CD4-positive, alpha-beta T cell treated with Interferon gamma for 1 hour (primary cell): ENCODE results near the gene CNTN3.

Experiments used
- DNase-seq: peaks from one replicate; pipeline ENCODE4 v3.0.0-alpha.2; 2020

Gene CNTN3

DNA sequence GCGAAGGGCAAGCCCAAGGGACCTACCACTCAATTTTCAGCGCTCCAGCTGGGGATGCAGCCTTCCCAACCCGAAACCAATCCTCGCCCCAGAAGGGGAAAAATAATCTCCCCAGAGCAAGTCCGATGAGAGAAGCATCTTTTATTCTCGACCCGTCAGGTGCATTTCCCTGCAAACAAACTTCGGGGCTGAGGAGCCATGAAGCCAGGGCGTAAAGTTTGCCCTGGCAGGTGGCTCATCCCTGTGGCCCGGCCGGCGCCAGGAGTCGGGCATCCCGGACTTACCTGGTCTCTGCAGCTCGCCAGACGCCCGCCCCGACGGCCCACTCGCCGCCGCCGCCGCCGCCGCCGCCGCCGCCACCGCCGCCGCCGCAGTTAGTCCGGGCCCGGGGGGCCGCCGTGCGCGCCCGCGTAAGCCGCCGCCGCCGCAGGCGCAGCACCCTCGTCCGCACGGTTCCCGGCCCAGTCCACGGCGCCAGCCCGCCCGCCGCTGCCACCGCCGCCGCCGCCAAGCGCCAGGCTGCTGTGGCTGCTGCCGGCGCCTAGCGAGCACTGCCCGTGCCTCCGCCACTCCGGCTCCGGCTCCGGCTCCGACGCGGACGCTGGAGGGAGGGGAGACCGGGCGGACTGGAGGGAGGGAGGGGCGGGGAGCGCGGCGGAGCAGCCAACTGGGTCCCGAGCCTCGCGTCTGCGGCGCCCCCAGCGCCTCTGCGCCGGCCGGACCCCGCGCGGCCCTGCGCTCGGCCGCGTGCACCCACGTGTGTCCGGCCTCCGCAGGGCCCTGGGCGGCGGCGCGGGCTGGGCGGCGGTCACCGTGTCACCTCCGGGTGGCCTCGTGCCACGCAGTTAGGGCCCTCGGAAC, at the start of gene CNTN3:
CNTN3 (minus strand) TSS at position 553 of the 861 bp plus-strand sequence. CDS start 93,547 bp downstream, outside the sequence.
- DNase-seq: no peak

DNA sequence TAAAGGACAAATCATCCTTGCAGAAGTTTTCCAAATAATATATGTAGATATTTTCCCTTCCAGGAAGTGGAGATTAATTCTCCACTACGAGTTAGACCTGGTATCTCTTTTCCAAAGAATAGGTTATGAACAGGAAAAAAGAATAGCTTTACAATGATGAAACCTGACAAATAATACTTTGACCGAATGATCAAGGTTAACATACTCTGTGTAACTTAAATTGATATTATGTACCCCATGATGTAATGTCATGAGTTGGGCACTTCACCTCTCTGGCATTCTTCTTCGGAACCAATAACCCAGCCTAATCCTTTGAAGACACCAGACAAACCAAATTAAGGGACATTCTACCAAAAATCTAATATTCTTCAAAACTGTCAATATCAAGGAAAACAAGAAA, 48.7 kb upstream of the CNTN3 start:
- no peak for DNase-seq

DNA sequence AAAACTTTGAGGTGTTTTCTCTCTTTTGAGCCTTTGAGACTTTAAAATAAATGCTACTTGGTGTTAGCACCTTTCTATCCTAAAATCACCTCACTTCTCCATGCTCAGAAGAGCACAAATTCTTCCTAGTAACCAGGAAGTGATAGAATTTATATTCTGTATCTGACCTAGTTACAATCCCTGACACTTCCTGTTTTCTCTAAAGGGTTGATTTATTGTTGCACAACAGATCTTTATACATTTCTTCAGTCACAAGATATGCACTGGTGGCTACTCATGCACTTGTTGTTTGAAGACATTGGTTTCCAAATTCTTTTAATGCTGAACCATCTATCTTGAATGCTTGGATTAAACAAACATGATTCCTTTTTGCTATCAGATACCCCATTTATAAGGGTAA, 47.2 kb upstream of the CNTN3 start:
- DNase-seq: no peak

DNA sequence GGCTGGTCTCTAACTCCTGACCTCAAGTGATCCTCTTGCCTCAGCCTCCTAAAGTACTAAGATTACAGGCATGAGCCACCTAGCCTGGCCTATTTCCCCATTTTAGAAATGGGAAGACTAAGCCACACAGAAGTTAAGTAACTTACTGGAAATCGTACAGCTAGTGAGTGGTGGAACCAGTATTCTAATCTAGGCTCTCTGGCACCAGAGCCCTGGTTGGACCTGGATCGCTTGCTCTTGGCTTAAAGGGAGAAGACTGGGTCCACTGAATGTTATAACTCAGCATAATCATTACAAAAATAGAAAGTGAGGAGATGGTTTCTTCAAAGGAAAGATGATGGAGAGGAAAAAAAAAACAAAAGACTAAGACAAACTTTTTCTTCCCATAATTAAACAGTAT, 37.4 kb upstream of the CNTN3 start:
- DNase-seq: no peak

DNA sequence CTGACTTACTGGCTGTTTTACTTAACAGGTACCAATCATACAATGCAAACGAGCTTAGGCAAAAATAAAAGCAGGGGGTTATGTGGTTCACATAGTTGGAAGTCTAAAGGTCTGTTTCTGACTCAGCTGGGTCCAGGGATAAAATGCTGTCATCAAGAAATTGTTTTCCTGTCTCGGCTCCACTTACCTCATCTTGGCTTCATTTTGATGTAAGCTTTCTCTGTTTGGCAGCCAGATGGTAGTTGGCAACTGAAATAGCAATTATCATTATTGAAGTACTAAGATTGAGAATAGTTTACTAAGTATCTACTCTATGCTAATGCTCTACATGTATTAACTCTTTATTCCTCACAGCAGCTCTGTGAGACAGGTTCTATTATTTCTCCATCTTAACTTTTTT, 36.8 kb upstream of the CNTN3 start:
- no peak for DNase-seq

DNA sequence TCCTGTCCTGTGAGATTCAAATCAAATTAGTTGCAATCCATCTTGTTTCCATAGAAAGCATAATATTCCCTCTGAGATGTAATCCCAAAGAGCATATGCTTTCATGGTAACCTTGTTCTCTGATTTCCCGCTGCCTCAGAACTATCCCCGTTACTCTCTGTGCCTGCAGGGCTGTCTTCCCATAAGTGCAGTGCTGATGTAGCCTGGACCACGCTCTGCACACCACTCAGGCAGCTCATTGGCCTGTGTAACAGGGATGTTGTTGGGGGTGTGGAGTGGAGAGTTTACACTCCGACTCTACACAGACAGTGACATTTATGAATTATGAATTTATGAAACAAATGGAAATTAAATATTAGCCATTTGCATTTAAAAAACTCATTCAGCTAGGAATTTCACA, 33.6 kb upstream of the CNTN3 start:
- no peak for DNase-seq

DNA sequence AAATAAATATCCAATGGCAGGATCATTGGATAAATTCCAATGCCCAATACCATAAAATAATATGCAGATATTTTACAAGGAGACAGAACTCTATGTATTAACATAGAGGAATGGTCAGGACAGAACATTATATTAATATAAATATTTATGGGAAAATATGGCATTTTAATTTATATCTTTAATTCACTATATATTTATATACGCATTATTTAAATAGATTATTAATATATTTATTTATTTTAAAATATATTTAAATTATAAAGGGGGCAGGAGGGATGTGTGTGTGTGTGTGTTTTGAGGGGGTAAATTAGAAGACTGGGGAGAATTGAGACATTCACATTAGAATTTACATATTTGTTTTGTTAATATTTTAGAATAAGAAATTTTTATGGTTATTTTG, 31.6 kb upstream of the CNTN3 start:
- DNase-seq: no peak

DNA sequence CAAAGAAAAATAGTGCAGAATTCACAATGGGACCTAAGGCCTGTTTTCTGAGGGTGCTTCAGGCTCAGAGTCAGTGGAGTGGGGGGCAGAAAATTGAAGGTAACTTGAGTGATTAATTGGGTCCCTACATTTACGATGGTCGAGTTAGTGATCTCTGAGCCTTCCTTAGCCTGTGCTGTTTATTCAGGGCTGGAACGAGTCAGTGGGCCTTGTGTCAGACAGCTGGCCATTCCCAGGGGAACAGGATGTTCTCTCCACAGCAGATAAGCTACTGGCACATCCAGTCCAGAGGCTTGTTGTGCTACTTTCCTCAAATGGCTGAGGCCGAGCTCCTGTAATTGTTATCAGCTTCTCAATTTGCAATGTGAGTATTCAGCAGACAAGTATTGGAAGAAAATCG, 29.2 kb upstream of the CNTN3 start:
- DNase-seq: no peak

DNA sequence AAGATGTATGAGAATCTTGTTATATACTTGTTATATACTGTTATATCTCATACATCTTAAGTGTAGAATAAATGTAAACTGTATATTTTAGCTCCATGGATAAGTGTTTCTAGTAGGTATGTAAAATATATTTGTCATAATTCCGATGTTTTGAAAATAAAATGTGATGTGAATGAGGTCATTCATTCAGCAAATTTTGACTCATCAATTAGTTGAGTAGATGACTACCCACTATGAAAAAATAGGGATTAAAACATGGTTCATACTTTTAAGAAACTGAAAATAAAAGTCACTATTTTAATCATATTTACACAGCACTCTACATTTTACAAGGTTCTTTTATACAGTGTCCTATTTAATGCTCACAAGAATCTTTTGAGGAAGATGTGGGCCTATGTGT, 28.4 kb upstream of the CNTN3 start:
- no peak for DNase-seq

DNA sequence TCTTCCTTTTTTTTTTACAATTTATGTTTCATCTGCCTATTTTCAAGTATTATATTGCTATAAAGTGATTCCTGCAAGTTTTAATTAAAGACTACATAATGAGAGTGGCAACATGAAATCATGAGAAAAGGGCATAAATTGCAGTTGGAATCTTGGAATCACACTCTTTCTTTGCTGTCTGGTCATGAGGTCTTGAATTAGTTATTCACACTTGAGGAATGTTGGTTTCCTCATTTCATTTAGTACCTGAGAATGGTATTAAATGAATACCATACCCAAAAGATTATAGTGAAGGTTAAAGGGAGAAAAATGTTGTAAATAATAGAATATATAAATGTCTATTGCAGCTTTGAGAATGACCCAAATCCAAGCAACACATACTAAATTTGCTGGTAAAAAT, 25.8 kb upstream of the CNTN3 start:
- DNase-seq: no peak

DNA sequence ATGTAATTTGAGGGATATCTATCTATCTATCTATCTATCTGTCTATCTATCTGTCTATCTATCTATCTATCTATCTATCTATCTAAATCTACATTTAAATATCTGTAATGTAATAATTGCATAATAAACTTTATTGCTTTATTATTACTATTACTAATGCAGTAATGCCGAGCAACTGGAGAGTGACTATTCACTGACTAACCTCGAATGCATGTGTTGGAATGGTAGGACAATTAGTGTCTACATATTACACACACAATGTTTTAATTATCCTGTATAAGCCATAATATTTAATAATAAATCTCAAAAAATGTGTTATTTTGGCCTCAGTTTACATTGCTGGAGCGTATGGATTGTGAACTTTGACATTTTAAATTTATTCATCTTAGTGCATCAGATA, 25.2 kb upstream of the CNTN3 start:
- DNase-seq: no peak

DNA sequence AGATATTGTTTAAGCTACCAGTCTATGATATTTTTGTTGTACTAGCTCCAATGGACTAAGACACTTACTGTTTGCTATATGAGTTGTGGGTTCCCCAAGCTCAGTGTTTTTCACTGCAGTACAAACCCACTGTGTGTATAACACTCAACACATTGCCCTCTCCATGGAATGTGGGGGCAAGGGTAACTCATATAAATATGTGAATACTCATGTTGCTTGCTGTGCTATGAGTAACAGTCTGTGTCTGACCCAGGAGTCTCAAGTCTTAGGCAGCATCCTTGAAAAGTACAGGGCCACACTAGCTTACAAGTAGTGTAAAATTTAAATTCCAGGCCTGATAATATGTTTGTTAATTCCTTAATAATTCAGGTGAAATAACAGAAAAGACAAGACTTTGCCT, 22.5 kb upstream of the CNTN3 start:
- DNase-seq: no peak

DNA sequence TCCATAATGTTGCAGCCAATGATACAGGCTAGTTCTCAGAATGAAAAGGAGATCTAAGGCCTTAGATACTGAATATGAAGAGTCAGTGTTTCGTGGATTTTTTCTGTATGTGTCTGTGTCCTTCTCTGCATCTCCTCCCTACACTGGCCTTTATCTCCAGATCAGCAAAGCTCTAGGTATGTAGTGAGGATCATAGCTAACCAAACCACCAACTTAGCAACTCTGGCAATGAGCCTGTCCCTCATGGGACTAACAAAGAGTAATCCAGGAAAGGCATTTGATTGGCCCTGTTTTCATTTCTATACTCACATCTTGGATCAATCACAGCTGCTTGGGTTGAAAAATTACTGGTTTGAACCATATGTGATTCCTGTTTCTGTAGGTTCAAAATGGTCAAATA, 18.6 kb upstream of the CNTN3 start:
- DNase-seq: no peak

DNA sequence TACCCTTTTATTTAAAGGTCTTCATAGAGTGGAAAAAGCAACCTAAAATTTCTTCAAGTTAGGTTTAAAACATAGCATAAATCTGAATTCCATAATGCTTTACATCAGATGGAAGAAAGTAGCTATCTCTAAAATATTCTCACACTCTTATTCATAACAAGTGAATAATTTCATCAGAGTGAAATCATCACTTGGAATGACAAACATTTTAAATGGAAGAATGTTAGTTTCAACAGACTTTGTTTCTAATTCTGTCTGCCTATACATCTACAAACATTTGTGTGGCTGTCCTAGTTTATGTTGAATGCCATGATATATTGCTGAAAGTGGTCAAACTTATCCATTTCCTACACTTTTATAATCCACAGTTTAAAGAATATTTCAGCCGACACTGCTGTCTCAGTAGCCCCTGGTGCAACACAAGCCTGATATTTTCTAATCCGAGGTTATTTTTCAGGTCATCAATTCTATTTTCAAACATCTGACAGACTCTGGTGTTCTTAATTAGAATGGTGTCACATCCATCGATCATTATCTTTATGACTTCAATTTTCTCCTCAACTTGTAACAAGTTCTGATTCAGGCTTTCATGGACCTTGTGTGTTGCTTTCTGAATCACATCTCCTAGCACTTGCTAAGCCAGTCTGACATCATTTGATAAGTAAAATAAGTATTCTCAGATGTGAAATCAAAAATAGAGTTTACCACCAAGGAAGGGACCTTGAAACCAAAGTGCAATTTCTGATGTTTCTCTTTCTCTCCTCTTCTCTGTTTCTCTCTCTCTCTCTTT, 17.1 kb upstream of the CNTN3 start:
- DNase-seq: no peak

DNA sequence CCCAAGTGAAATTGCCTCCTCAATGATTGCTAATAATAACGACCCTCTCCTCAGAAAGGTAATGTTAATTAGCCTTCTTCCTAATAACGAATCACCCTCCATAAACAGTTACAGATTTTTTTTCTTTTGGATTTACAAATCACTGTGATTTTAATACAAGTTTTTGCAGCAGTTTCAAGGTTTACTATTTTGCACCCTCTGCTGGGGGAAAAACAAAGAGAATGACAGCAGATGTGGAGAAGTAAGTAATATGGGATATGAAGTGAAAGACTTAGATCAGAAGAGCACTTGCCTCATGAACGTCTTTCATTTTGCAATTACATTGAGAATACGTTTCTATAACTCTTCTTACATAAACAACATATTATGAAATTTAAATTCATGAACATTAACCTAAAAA, 16.1 kb upstream of the CNTN3 start:
- no peak for DNase-seq

DNA sequence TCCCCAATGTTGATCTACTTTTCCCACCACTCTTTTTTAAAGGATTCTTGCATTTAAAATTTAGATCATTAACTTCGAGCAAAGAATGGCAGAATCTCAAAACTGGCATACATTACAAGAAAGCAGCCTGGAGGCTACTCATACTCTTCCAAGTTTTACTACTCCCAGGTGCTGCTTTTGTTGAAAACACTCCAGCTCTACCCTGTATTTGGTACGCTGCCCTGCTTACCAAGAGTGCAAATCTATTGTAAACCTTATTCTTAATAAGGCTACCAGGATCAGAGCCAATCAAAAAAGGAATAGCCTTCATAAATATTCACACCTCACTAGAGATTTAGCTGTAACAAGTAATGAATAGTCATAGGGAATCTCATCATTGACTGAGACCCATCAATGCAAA, 11.6 kb upstream of the CNTN3 start:
- DNase-seq: no peak

DNA sequence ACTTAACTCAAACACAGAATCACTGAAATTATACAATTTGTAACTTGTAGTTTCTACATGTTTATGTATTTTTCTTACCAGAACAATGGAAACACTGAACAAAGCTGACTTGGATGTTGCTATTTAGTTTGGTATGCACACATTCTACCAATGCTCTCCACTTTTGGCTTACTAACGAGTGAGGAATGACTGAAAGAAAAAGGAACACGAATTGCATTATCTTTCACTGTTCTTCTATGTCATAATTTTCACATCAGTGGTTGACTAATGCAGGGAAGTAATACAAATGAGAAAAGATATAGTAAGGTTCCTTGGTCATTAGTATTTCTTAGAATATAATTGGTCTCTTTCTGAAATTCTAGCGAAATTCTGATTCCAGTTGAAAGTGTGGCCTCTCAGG, 9.8 kb upstream of the CNTN3 start:
- no peak for DNase-seq

DNA sequence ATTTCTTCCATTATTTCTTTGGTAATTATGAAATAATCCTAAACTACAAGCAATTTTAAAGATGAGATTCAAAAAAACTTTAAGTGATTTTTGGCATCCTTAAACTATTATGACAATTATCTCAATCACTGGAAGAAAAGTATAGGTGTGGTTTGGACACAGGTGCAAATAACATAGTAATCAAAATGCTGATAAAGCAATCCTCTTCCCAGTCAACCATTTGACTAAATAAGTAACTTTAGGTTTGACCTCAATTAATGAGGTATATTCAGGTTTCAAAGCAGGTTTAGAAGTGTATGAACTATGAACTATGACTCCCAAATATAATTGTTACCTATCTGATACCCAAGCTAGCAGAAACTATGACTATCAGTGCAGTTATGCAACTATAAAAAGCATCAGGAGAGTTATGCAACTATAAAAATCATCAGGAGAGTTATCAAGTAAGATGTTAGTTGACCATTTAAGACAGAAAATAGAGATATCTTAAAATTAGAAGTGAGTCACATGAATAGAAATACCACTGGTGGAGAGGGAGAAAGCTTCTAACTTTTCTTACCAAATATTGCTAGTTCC, 8.9 kb upstream of the CNTN3 start:
- DNase-seq: no peak

DNA sequence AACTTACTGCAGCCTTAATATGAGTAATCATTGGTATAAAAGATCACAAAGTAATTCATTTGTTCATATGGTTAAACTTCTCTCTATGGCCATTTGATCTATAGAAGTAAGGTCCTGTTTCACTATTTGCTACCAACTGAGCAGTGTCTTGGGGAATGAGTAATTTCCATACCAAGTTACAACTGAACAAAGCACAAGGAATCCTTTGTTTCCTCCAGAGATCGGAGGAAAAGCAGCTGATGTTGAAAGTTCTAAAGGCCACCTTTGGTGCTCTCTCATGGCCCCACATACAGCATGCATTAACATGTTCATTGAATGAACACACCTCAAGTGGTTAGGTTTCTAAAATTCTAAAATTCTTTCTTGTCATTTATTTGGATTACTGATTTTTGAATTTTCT, 7.1 kb upstream of the CNTN3 start:
- no peak for DNase-seq

DNA sequence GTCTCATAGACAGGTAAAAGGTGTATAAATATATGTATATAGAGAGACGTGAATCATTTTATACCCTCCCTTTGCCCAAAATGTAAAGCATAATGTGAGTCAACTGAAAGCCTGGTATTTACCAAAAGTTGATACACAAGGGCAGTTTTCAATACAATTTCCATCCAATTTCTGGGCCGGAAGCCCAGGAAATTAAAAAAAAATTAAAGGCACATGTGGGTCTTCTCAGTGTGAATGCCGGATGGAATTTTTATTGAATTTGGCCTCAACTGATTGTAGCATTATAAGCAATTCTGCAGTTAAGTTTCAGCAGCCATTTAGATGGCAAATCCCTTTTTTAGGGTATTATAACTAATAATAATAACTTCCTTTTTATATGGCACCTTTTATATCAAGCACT, 3.3 kb upstream of the CNTN3 start:
- no peak for DNase-seq

DNA sequence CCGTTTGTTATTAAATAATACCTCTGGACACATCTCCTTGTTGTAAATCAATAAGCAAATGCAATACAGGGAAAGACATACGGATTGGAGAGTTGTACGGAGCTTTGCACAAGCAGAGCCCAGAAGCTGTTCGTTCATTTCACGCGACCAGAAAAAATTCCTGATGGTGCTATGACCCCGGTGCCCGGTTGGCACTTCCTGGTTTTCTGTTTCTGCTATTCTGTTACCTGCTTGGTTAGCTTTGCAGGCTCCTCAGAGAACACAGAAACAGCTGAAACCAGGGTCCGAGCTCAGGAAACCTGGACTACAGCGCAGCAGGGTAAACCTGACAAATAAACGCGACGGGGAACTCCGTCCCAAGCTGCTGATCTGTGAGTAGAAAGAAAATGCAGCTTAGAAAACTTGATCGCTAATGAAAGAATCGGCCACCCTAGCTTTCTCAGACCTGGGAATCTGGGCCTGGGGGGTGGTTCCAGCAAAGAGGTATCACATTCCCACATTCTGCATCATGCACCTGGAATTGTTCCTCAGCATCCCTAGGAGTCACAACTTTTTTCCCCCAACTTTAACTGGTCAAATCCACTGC, 845 bp downstream of the CNTN3 start:
- DNase-seq: no peak

DNA sequence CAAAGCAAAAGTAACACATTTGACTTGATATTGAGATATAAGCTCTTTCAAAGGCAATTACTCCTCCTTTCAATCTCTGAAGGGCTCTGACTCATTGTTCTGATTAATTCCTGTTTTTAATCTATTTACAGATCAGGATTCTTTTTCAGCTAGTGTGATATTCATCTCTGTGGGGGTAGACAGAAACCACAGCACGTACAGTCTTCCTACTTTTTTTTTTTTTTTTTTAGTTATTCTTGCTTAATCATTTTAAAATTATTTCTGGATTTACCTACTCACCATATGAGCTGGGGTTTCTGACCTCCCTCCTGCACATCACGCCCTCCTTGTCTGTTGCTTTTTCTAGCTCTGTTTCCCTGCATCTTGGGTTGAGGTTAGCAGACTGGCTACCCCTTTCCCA, 1.4 kb downstream of the CNTN3 start:
- DNase-seq: no peak

DNA sequence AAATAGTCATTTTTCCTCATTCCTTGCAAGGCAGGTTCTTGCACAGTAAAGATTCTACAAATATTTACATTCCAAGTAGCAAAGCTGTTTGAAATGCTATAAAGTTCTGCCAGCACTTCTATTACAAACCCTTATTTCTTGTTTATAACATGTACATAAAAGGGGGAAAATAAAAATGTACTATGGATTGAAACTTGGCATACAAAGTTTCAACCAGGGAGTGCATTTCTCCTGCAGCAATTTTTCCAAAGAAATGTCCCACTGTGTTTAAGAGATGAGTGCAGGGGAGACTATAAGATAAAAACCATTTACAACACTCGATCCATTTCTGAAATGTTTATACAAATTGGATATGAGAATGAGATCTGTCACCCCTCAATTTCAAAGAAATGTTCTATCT, 3.3 kb downstream of the CNTN3 start:
- DNase-seq: no peak

DNA sequence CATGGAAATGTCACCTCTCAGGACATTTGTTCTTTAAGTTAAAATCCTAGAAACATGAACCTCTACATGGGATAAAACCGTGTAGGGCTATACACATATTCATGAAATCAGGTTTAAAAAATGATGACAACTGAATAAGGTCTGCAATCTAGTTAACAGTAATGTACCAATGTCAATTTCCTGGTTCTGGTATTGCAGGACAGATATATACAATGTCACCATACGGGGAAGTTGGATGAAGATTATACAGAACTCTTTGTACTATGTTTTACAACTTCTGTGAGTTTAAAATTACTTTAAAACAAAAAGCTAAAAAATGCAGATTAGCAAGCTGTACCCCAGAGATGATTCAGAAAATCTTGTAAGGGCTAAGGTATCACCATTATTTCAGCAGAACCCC, 6.7 kb downstream of the CNTN3 start:
- DNase-seq: no peak
